Ishikawa (cell line): ENCODE measurements around the gene SNAP91.

Experiments used
- CEBPB ChIP-seq: IDR thresholded peaks from 2 replicates; pipeline ENCODE4 v1.6.1; 2012
- EGR1 ChIP-seq: IDR thresholded peaks from 2 replicates; pipeline ENCODE4 v1.6.1; 2012
- EP300 ChIP-seq: IDR thresholded peaks from 2 replicates; pipeline ENCODE4 v1.6.1; 2012; ENCODE audit warnings: borderline replicate concordance
- NFIC ChIP-seq: IDR thresholded peaks from 2 replicates; pipeline ENCODE4 v1.6.1; 2012
- RAD21 ChIP-seq: IDR thresholded peaks from 2 replicates; pipeline ENCODE4 v1.6.1; 2012; ENCODE audit warnings: low read depth
- TAF1 ChIP-seq: IDR thresholded peaks from 2 replicates; pipeline ENCODE4 v1.6.1; 2012; ENCODE audit warnings: low read depth, mild to moderate bottlenecking
- TCF12 ChIP-seq: IDR thresholded peaks from 2 replicates; pipeline ENCODE4 v1.6.1; 2012; ENCODE audit warnings: low read depth
- TEAD4 ChIP-seq: IDR thresholded peaks from 2 replicates; pipeline ENCODE4 v1.6.1; 2012
- USF1 ChIP-seq: IDR thresholded peaks from 2 replicates; pipeline ENCODE4 v1.6.1; 2012
- YY1 ChIP-seq: IDR thresholded peaks from 2 replicates; pipeline ENCODE4 v1.6.1; 2012; ENCODE audit warnings: low read depth
- ZBTB7A ChIP-seq: IDR thresholded peaks from 2 replicates; pipeline ENCODE4 v1.6.1; 2012; ENCODE audit warnings: low read depth
- TF ChIP-seq, protein P1 (sequence below): IDR thresholded peaks from 2 replicates; pipeline ENCODE4 v1.6.1; 2012

DNA sequence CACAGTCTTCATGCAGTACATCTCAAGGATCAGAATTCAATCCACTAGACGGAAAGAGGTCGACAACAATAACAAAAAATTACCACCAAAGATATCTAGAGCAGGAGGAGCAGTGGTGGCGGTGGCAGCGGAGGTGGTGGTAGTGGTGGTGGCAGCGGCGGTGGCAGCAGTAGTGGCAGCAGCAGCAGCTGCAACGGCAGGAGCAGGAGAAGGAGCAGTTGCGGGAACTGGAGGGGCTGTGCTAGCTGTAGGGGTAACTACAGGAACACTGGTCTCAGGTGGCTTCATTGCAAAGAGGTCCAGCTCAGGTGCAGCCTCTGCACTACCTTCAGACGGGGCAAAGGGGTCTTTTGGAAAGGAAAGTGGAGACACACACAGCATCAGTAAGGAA is 115.5 kb downstream of the SNAP91 start:
- TF ChIP-seq, protein P1, sequence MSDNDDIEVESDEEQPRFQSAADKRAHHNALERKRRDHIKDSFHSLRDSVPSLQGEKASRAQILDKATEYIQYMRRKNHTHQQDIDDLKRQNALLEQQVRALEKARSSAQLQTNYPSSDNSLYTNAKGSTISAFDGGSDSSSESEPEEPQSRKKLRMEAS, result no peak
- no peak for TF ChIP-seq ZBTB7A
- TF ChIP-seq EP300, result no peak
- no peak for TF ChIP-seq NFIC
- no peak for TF ChIP-seq YY1
- no peak for TF ChIP-seq RAD21
- no peak for TF ChIP-seq TCF12
- no peak for TF ChIP-seq CEBPB
- no peak for TF ChIP-seq USF1
- no peak for TF ChIP-seq TAF1
- no peak for TF ChIP-seq EGR1
- no peak for TF ChIP-seq TEAD4
